ENCODE results near the gene AOPEP. TPM values are rescaled to one million over a fixed set of nuclear protein-coding genes. Genes with fewer than 3 reads are reported as not detected.

The AOPEP gene
- total and polyA plus RNA-seq, 2 donors (not counting 3 experiments of a cell fraction or from before 2014, with no cell fraction given) = 20.2 to 41.6 TPM

- Histone ChIP-seq H3K27ac (ENCODE audit: insufficient read depth, low read depth, low read length) (no peak overlapping the region), H3K4me3 (replicated peaks in 1 of 3; ENCODE audit: insufficient read depth in 1 of 3, low read depth in 1 of 3, low read length in 3 of 3) (no peak overlapping the region), H3K9me3 (replicated peaks; ENCODE audit: control insufficient read depth, insufficient read depth, low read length) (no peaks in the 10 kb centered on the region), H4K20me1 (replicated peaks; ENCODE audit: control insufficient read depth, extremely low read depth, insufficient read depth, low read length) (no peaks in the 10 kb centered on the region), H2AFZ (ENCODE audit: low read depth, low read length) (no peak overlapping the region), H3K9me1 (replicated peaks; ENCODE audit: control insufficient read depth, extremely low read depth, insufficient read depth, low read length) (no peaks in the 10 kb centered on the region), H3K4me1 (ENCODE audit: control insufficient read depth, extremely low read depth, insufficient read depth, low read length) (no peaks in the 10 kb centered on the region), H3K36me3 (ENCODE audit: control insufficient read depth in 2 of 2, extremely low read depth in 1 of 2, insufficient read depth in 2 of 2, low read length in 2 of 2) (no peaks in the 10 kb centered on the region), H3K9ac (replicated peaks; ENCODE audit: extremely low read depth, insufficient read depth, low read length) (no peak overlapping the region), H3K27me3 (ENCODE audit: control insufficient read depth in 2 of 2, insufficient read depth in 2 of 2, low read length in 2 of 2) (no peaks in the 10 kb centered on the region), H3K79me2 (ENCODE audit: control insufficient read depth, insufficient read depth, low read length) (no peaks in the 10 kb centered on the region), H3K4me2 (ENCODE audit: insufficient read depth, low read length) (no peak overlapping the region)
- intact Hi-C loops (cut with micrococcal nuclease) (no loop called here), dilution Hi-C loops (cut with MboI; ENCODE audit: extremely low pct_ligation_motif_present, low sequenced_read_pairs) (no loop called here)
- no TSS peak for BruUV-seq (replicated peaks)
- TF ChIP-seq MYC (IDR thresholded peaks at IDR 0.05; ENCODE audit: low read depth, low read length) = no peak
- TF ChIP-seq POLR2A (IDR thresholded peaks at IDR 0.05; ENCODE audit: low read depth, low read length) = no peak
- no peak for TF ChIP-seq JUN (IDR thresholded peaks at IDR 0.05; ENCODE audit: borderline replicate concordance, insufficient read depth, insufficient read length, low read depth)
- no peak for TF ChIP-seq EZH2 (IDR thresholded peaks at IDR 0.05; ENCODE audit: borderline replicate concordance, low read depth, low read length, severe bottlenecking)
- no peak for TF ChIP-seq POLR2AphosphoS5 (IDR thresholded peaks at IDR 0.05; ENCODE audit: insufficient read depth, low read depth, low read length)
- no peak for TF ChIP-seq CTCF (IDR thresholded peaks at IDR 0.05; ENCODE audit: extremely low read depth in 1 of 2, insufficient read depth in 1 of 2, low read depth in 1 of 2, low read length in 2 of 2)
- no peak for TF ChIP-seq MAX (IDR thresholded peaks at IDR 0.05; ENCODE audit: insufficient read depth, insufficient read length)
- no peak for TF ChIP-seq GATA2 (IDR thresholded peaks at IDR 0.05; ENCODE audit: insufficient read depth, insufficient read length, low read depth, low read length)
- TF ChIP-seq FOS (IDR thresholded peaks at IDR 0.05; ENCODE audit: borderline replicate concordance, insufficient read depth, low read length) = no peak
- FAIRE-seq (no peak), DNase-seq (ENCODE audit: low read depth, low spot score) (no peak)
- POLR2A ChIA-PET = no interaction called here
- CTCF ChIA-PET = no interaction called here
Measured at GRCh38 chr9:94840738-94841137, 114.2 kb downstream of the AOPEP start.

Measured in endothelial cell of umbilical vein (primary cell).